ENCODE results near the gene ANKRD63.

DNA sequence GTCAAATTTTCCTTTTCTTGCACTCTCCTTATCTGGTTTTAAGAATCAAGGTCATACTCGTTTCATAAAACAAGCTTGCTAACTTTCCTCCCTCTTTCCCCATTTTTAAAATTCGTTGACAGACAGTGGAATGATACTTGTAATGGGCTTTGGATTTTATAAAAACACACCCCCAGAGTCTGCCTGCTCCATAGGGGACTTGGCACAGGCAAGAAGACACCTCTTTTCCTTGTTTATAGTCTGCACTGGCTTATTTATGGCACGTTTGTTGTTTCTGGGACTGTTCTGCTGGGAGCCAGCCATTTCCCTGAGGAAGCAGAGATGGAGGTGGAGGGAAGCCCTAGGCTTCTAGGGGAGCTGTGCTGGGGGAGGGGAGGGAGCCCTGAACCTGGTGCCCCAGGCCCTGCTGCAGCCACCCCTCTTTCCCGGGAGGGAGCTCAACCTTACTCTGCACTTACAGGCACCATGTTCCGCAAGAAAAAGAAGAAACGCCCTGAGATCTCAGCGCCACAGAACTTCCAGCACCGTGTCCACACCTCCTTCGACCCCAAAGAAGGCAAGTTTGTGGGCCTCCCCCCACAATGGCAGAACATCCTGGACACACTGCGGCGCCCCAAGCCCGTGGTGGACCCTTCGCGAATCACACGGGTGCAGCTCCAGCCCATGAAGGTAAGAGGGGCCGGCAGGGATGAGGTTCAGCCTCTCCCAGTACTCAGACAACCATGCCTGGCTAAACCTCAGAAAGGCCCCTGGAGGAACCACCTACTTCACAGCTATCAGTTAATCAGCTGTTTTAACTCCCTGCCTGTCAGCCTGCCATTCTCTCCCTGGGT lies 18.3 kb downstream of the ANKRD63 start:
- TF ChIP-seq, protein P1, sequence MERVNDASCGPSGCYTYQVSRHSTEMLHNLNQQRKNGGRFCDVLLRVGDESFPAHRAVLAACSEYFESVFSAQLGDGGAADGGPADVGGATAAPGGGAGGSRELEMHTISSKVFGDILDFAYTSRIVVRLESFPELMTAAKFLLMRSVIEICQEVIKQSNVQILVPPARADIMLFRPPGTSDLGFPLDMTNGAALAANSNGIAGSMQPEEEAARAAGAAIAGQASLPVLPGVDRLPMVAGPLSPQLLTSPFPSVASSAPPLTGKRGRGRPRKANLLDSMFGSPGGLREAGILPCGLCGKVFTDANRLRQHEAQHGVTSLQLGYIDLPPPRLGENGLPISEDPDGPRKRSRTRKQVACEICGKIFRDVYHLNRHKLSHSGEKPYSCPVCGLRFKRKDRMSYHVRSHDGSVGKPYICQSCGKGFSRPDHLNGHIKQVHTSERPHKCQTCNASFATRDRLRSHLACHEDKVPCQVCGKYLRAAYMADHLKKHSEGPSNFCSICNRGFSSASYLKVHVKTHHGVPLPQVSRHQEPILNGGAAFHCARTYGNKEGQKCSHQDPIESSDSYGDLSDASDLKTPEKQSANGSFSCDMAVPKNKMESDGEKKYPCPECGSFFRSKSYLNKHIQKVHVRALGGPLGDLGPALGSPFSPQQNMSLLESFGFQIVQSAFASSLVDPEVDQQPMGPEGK (CRISPR knock-in tag; IDR thresholded peaks at IDR 0.05; ENCODE audit: borderline replicate concordance): no peak
- TF ChIP-seq ZC3H10 (CRISPR knock-in tag; IDR thresholded peaks at IDR 0.05) (no peak), ESRRG (CRISPR knock-in tag; IDR thresholded peaks at IDR 0.05) (no peak), BACH2 (CRISPR knock-in tag; IDR thresholded peaks at IDR 0.05; ENCODE audit: borderline replicate concordance) (no peak), RARB (CRISPR knock-in tag; IDR thresholded peaks at IDR 0.05) (no peak), TCF4 (CRISPR knock-in tag; IDR thresholded peaks at IDR 0.05; ENCODE audit: borderline replicate concordance) (no peak), ISL1 (CRISPR knock-in tag; IDR thresholded peaks at IDR 0.05) (no peak), ZFP3 (CRISPR knock-in tag; IDR thresholded peaks at IDR 0.05) (no peak), OSR1 (CRISPR knock-in tag; IDR thresholded peaks at IDR 0.05) (no peak), SNAI2 (CRISPR knock-in tag; IDR thresholded peaks at IDR 0.05) (no peak), GLIS3 (CRISPR knock-in tag; IDR thresholded peaks at IDR 0.05) (no peak)
- TF ChIP-seq, protein P2, sequence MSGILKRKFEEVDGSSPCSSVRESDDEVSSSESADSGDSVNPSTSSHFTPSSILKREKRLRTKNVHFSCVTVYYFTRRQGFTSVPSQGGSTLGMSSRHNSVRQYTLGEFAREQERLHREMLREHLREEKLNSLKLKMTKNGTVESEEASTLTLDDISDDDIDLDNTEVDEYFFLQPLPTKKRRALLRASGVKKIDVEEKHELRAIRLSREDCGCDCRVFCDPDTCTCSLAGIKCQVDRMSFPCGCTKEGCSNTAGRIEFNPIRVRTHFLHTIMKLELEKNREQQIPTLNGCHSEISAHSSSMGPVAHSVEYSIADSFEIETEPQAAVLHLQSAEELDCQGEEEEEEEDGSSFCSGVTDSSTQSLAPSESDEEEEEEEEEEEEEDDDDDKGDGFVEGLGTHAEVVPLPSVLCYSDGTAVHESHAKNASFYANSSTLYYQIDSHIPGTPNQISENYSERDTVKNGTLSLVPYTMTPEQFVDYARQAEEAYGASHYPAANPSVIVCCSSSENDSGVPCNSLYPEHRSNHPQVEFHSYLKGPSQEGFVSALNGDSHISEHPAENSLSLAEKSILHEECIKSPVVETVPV (CRISPR knock-in tag; IDR thresholded peaks at IDR 0.05): no peak
- TF ChIP-seq, protein P3, sequence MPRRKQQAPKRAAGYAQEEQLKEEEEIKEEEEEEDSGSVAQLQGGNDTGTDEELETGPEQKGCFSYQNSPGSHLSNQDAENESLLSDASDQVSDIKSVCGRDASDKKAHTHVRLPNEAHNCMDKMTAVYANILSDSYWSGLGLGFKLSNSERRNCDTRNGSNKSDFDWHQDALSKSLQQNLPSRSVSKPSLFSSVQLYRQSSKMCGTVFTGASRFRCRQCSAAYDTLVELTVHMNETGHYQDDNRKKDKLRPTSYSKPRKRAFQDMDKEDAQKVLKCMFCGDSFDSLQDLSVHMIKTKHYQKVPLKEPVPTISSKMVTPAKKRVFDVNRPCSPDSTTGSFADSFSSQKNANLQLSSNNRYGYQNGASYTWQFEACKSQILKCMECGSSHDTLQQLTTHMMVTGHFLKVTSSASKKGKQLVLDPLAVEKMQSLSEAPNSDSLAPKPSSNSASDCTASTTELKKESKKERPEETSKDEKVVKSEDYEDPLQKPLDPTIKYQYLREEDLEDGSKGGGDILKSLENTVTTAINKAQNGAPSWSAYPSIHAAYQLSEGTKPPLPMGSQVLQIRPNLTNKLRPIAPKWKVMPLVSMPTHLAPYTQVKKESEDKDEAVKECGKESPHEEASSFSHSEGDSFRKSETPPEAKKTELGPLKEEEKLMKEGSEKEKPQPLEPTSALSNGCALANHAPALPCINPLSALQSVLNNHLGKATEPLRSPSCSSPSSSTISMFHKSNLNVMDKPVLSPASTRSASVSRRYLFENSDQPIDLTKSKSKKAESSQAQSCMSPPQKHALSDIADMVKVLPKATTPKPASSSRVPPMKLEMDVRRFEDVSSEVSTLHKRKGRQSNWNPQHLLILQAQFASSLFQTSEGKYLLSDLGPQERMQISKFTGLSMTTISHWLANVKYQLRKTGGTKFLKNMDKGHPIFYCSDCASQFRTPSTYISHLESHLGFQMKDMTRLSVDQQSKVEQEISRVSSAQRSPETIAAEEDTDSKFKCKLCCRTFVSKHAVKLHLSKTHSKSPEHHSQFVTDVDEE (CRISPR knock-in tag; IDR thresholded peaks at IDR 0.05): no peak

Measured in SK-N-SH treated with all-trans-retinoic acid at 6 μM for 48 hours (cell line).